Fibroblast of lung (primary cell): Measurements from ENCODE around the gene HAUS3. TPM values are rescaled to one million over a fixed set of nuclear protein-coding genes. Genes with fewer than 3 reads are reported as not detected.
"Not testable (repeated sequence)": the region's sequence is repeated elsewhere in the genome, so short reads cannot be mapped to it uniquely, and the experiment has no call there.

Experiments used
- DNase-seq, 2 donors: peaks; one replicate each; pipeline versions ENCODE4 v3.0.0 to v3.0.0-alpha.2; 2010; ENCODE audit warnings: low read depth in 2 of 2
- H2AFZ ChIP-seq: 2 replicates; pipeline ENCODE4 v1.5.1; 2012; ENCODE audit warnings: low read length, control low read depth, inconsistent platforms
- H3K27ac ChIP-seq: 2 replicates; pipeline ENCODE4 v1.5.1; 2011; ENCODE audit warnings: low read length, control low read depth; ENCODE audit not compliant: insufficient read depth
- H3K27me3 ChIP-seq: 2 replicates; pipeline ENCODE4 v1.5.1; 2011; ENCODE audit warnings: mild to moderate bottlenecking, low read length; ENCODE audit not compliant: control insufficient read depth, insufficient read depth
- H3K36me3 ChIP-seq: 2 replicates; pipeline ENCODE4 v1.5.1; 2011; ENCODE audit warnings: low read length; ENCODE audit not compliant: control insufficient read depth, insufficient read depth
- H3K4me1 ChIP-seq: 2 replicates; pipeline ENCODE4 v1.5.1; 2011; ENCODE audit warnings: low read length; ENCODE audit not compliant: control insufficient read depth, insufficient read depth; ENCODE audit errors: extremely low read depth
- H3K4me2 ChIP-seq: 2 replicates; pipeline ENCODE4 v1.5.1; 2011; ENCODE audit warnings: low read length, control low read depth; ENCODE audit not compliant: insufficient read depth; ENCODE audit errors: extremely low read depth
- H3K4me3 ChIP-seq, 4 experiments: fragments of 200-600 bp in 1 of 4; sonication (generic) in 1 of 4; replicated peaks in 1 of 4; 2 replicates each; pipeline ENCODE4 v1.5.1; 2011 to 2016; ENCODE audit warnings: low read length in 4 of 4, low read depth in 3 of 4, mild to moderate bottlenecking in 3 of 4, control low read depth in 2 of 4, inconsistent platforms in 1 of 4, mixed read lengths in 1 of 4; ENCODE audit not compliant: insufficient read depth in 1 of 4; ENCODE audit errors: control extremely low read depth in 1 of 4
- H3K79me2 ChIP-seq: 2 replicates; pipeline ENCODE4 v1.5.1; 2012; ENCODE audit warnings: mild to moderate bottlenecking, low read length, inconsistent platforms; ENCODE audit not compliant: control insufficient read depth, insufficient read depth
- H3K9ac ChIP-seq: 2 replicates; pipeline ENCODE4 v1.5.1; 2011; ENCODE audit warnings: mild to moderate bottlenecking, low read length, control low read depth; ENCODE audit not compliant: insufficient read depth
- H3K9me3 ChIP-seq: 2 replicates; pipeline ENCODE4 v1.5.1; 2012; ENCODE audit warnings: low read depth, low read length; ENCODE audit not compliant: control insufficient read depth, insufficient read depth
- H4K20me1 ChIP-seq: 2 replicates; pipeline ENCODE4 v1.5.1; 2011; ENCODE audit warnings: low read length; ENCODE audit not compliant: control insufficient read depth, insufficient read depth; ENCODE audit errors: extremely low read depth
- EZH2 ChIP-seq: IDR thresholded peaks from 2 replicates; pipeline ENCODE4 v1.5.1; 2012; ENCODE audit warnings: low read length, control low read depth, mild to moderate bottlenecking; ENCODE audit errors: missing control alignments
- polyA plus RNA-seq, 2 donors: library from polyadenylated mRNA; depleted of rRNA in 1 of 2; stranded (reverse) in 1 of 2; unstranded in 1 of 2; fragments of >200 nt; gene quantifications; 2 replicates each; pipeline ENCODE4 v1.2.1, GENCODE V29; 2011 to 2012; ENCODE audit warnings: missing spikeins in 1 of 2
- total RNA-seq: library from RNA; depleted of rRNA; stranded (reverse); fragments of >200 nt; gene quantifications from 2 replicates; pipeline ENCODE4 v1.2.1, GENCODE V29; 2014
- TF ChIP-seq, protein P1 (sequence below), 2 donors: IDR thresholded peaks in 1 of 2; conservative IDR thresholded peaks in 1 of 2; 1 replicate in 1 of 2; 2 replicates in 1 of 2; pipeline ENCODE4 v1.5.1; 2011 to 2012; ENCODE audit warnings: low read length in 2 of 2, control low read depth in 1 of 2, inconsistent platforms in 1 of 2, low read depth in 1 of 2, mild to moderate bottlenecking in 1 of 2

The HAUS3 gene
- total and polyA plus RNA-seq, 2 donors (not counting 1 experiment from before 2014, with no cell fraction given), result 5.3 TPM

DNA sequence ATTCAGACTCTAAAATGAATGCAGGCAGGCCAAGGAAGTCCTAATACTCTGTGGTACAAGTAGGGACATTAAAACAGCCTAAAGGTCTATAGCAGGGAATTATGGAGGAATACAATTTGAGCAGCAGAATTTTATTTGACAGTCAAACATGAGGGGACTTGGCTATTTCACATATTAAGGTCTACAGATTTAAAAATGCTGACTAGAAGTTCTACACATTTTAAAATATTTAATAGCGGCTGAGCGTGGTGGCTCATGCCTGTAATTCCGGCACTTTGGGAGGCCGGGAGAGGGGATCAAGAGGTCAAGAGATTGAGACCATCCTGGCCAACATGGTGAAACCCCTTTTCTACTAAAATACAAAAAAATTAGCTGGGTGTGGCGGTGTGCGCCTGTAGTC is 10.8 kb downstream of the HAUS3 start:
- TF ChIP-seq, protein P1, sequence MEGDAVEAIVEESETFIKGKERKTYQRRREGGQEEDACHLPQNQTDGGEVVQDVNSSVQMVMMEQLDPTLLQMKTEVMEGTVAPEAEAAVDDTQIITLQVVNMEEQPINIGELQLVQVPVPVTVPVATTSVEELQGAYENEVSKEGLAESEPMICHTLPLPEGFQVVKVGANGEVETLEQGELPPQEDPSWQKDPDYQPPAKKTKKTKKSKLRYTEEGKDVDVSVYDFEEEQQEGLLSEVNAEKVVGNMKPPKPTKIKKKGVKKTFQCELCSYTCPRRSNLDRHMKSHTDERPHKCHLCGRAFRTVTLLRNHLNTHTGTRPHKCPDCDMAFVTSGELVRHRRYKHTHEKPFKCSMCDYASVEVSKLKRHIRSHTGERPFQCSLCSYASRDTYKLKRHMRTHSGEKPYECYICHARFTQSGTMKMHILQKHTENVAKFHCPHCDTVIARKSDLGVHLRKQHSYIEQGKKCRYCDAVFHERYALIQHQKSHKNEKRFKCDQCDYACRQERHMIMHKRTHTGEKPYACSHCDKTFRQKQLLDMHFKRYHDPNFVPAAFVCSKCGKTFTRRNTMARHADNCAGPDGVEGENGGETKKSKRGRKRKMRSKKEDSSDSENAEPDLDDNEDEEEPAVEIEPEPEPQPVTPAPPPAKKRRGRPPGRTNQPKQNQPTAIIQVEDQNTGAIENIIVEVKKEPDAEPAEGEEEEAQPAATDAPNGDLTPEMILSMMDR (conservative IDR thresholded peaks at IDR 0.05 in 1 of 2, IDR thresholded peaks at IDR 0.05 in 1 of 2; ENCODE audit: low read depth in 1 of 2, low read length in 2 of 2), result no peak
- TF ChIP-seq EZH2, result no peak

DNA sequence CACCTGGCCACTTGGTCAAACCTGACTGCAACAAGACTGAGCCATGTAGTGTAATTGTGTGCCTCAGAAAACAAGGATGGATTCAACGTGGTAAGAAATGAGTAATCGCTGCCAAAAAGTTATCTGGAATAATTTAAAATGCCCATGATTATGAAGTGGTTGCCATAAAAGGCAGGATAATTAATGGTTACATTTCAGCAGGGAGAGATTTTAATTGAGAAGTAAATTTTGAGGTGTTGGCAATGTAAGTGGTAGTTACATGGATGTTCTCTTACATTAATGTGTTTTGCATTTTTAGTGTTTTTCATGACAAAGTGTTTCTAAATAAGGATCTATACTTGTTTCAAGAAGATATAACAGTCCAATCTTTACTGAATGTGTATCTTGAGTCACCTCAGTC is 15.7 kb downstream of the HAUS3 start:
- H3K9ac ChIP-seq, result no peak overlapping the region
- no peak overlapping the region for H3K27ac ChIP-seq
- no peaks in the 10 kb centered on the region for H3K36me3 ChIP-seq
- no peak overlapping the region for H3K4me2 ChIP-seq
- no peaks in the 10 kb centered on the region for H3K4me1 ChIP-seq
- TF ChIP-seq, protein P1 (conservative IDR thresholded peaks at IDR 0.05 in 1 of 2, IDR thresholded peaks at IDR 0.05 in 1 of 2; ENCODE audit: low read depth in 1 of 2, low read length in 2 of 2), result no peak
- no peak for TF ChIP-seq EZH2
- no peaks in the 10 kb centered on the region for H3K79me2 ChIP-seq
- DNase-seq, result no peak
- no peaks in the 10 kb centered on the region for H4K20me1 ChIP-seq
- H3K4me3 ChIP-seq, result no peak overlapping the region
- H2AFZ ChIP-seq, result no peak overlapping the region
- no peaks in the 10 kb centered on the region for H3K27me3 ChIP-seq
- H3K9me3 ChIP-seq, result no peaks in the 10 kb centered on the region

More for the DNA sequence above, 10.8 kb downstream of the HAUS3 start:
- Histone ChIP-seq H3K36me3 (peaks cover 3% of the 10 kb centered on the region), H3K4me1 (no peaks in the 10 kb centered on the region), H3K9me3 (no peaks in the 10 kb centered on the region), H3K4me2 (no peak overlapping the region), H3K27ac (no peak overlapping the region), H3K4me3 (no peak overlapping the region), H3K9ac (no peak overlapping the region), H3K79me2 (no peaks in the 10 kb centered on the region), H4K20me1 (no peaks in the 10 kb centered on the region), H2AFZ (no peak overlapping the region), H3K27me3 (no peaks in the 10 kb centered on the region)
- DNase-seq, result no peak

DNA sequence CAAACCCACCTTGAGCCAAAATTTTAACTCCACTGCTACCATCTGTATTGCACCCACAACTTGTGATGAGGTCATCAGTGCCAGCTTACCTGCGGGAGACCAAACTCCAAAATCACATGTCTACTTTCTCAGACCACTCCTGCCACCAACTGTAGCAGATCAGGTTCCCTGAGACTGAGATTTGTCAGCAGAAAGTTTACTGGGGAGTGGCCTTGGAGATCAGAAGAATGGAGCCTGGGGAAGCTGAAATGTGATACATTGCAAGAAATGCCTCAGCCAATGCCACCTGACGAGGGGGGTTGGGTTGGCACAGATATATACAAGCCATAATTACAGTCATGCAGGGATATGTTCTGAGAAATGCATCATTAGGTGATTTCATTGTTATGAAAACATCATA is 19.1 kb downstream of the HAUS3 start:
- no peak overlapping the region for H2AFZ ChIP-seq
- no peak overlapping the region for H3K4me3 ChIP-seq
- no peaks in the 10 kb centered on the region for H3K36me3 ChIP-seq
- no peak overlapping the region for H3K4me2 ChIP-seq
- no peaks in the 10 kb centered on the region for H3K79me2 ChIP-seq
- no peaks in the 10 kb centered on the region for H3K9me3 ChIP-seq
- no peak for DNase-seq
- no peak for TF ChIP-seq EZH2
- TF ChIP-seq, protein P1 (conservative IDR thresholded peaks at IDR 0.05 in 1 of 2, IDR thresholded peaks at IDR 0.05 in 1 of 2; ENCODE audit: low read depth in 1 of 2, low read length in 2 of 2), result no peak
- H3K4me1 ChIP-seq, result no peaks in the 10 kb centered on the region
- H4K20me1 ChIP-seq, result no peaks in the 10 kb centered on the region
- no peak overlapping the region for H3K9ac ChIP-seq
- H3K27ac ChIP-seq, result no peak overlapping the region
- H3K27me3 ChIP-seq, result no peaks in the 10 kb centered on the region

DNA sequence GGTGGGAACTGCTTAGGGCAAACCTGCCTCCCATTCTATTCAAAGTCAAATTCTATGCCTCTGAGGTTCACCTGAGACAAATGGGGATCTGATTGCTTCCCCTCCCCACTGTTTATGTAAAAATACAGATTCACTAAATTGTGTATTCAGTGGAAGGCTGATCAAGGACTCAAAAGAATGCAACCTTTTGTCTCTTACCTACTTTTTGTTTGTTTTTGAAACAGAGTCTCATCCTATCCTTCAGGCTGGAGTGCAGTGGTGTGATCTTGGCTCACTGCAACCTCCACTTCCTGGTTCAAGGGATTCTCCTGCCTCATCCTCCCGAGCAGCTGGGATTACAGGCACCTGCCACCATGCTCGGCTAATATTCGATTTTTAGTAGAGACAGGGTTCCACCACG is 20.5 kb downstream of the HAUS3 start:
- H3K9ac ChIP-seq, H3K4me1 ChIP-seq, H3K36me3 ChIP-seq, H3K9me3 ChIP-seq, H2AFZ ChIP-seq, H3K79me2 ChIP-seq, H3K27me3 ChIP-seq, DNase-seq, H3K27ac ChIP-seq, H3K4me3 ChIP-seq, H3K4me2 ChIP-seq, H4K20me1 ChIP-seq: not testable (repeated sequence)
